Parathyroid adenoma (tissue), 2 donors: ENCODE results near the gene LHX1.

ENCODE experiments used
- H2AFZ ChIP-seq: fragments of 300-600 bp; sonication (generic); one replicate; pipeline ENCODE4 v1.7.0; 2017; ENCODE audit warnings: antibody characterized with exemption, mild to moderate bottlenecking
- H3K27ac ChIP-seq: fragments of 300-600 bp; sonication (generic); one replicate; pipeline ENCODE4 v1.7.0; 2017
- H3K27me3 ChIP-seq: fragments of 300-600 bp; sonication (generic); one replicate; pipeline ENCODE4 v1.7.0; 2017; ENCODE audit warnings: low read length; ENCODE audit not compliant: control insufficient read depth, insufficient read depth
- H3K36me3 ChIP-seq: fragments of 300-600 bp; sonication (generic); one replicate; pipeline ENCODE4 v1.7.0; 2017; ENCODE audit warnings: low read length; ENCODE audit not compliant: control insufficient read depth, insufficient read depth
- H3K4me1 ChIP-seq: fragments of 300-600 bp; sonication (generic); one replicate; pipeline ENCODE4 v1.7.0; 2017; ENCODE audit warnings: control low read depth
- H3K4me2 ChIP-seq: fragments of 300-600 bp; sonication (generic); one replicate; pipeline ENCODE4 v1.7.0; 2017; ENCODE audit warnings: low read length
- H3K4me3 ChIP-seq: fragments of 300-600 bp; sonication (generic); one replicate; pipeline ENCODE4 v1.7.0; 2017; ENCODE audit warnings: low read depth, low read length
- H3K79me2 ChIP-seq: fragments of 300-600 bp; sonication (generic); one replicate; pipeline ENCODE4 v1.7.0; 2017; ENCODE audit warnings: control low read depth
- H3K9ac ChIP-seq: fragments of 300-600 bp; sonication (generic); one replicate; pipeline ENCODE4 v1.7.0; 2017; ENCODE audit warnings: mild to moderate bottlenecking
- H3K9me3 ChIP-seq: fragments of 300-600 bp; sonication (generic); one replicate; pipeline ENCODE4 v1.7.0; 2017; ENCODE audit warnings: low read length; ENCODE audit not compliant: control insufficient read depth
- TF ChIP-seq, protein P1 (sequence below): fragments of 300-600 bp; sonication (generic); IDR thresholded peaks from one replicate; pipeline ENCODE4 v1.7.0; 2017; ENCODE audit warnings: antibody characterized with exemption, mild to moderate bottlenecking
- donor health status: primary hyperparathyroidism.

Gene LHX1

DNA sequence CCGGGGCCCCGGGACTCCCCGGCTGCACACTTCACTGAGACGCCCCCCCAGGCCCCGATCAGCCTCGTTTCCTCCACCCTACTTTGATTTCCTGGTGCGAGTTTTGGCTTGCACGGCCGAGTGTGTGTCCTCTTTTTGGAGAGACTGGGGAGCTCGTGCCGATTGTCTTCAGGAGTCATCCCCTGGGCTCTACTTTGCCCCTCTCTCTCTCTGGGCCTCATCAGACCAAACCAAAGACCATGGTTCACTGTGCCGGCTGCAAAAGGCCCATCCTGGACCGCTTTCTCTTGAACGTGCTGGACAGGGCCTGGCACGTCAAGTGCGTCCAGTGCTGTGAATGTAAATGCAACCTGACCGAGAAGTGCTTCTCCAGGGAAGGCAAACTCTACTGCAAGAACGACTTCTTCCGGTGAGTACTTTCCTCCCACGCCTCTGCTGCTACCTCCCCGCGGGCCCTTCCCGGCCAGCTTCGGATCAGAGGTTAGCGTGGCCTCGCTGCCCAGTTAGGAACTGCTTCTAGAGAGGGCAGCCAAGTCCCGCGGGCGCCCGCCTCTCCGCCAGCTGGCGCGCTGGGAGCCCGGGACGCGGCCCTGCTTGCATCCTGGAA, 787 bp downstream of the LHX1 start:
- Histone ChIP-seq H2AFZ (no peak overlapping the region), H3K9ac (no peak overlapping the region), H3K9me3 (no peaks in the 10 kb centered on the region), H3K4me1 (no peaks in the 10 kb centered on the region), H3K27me3 (peaks cover 58% of the 10 kb centered on the region), H3K36me3 (no peaks in the 10 kb centered on the region), H3K4me3 (no peak overlapping the region), H3K4me2 (no peak overlapping the region), H3K79me2 (no peaks in the 10 kb centered on the region), H3K27ac (no peak overlapping the region)
- TF ChIP-seq, protein P1, sequence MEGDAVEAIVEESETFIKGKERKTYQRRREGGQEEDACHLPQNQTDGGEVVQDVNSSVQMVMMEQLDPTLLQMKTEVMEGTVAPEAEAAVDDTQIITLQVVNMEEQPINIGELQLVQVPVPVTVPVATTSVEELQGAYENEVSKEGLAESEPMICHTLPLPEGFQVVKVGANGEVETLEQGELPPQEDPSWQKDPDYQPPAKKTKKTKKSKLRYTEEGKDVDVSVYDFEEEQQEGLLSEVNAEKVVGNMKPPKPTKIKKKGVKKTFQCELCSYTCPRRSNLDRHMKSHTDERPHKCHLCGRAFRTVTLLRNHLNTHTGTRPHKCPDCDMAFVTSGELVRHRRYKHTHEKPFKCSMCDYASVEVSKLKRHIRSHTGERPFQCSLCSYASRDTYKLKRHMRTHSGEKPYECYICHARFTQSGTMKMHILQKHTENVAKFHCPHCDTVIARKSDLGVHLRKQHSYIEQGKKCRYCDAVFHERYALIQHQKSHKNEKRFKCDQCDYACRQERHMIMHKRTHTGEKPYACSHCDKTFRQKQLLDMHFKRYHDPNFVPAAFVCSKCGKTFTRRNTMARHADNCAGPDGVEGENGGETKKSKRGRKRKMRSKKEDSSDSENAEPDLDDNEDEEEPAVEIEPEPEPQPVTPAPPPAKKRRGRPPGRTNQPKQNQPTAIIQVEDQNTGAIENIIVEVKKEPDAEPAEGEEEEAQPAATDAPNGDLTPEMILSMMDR = no peak

DNA sequence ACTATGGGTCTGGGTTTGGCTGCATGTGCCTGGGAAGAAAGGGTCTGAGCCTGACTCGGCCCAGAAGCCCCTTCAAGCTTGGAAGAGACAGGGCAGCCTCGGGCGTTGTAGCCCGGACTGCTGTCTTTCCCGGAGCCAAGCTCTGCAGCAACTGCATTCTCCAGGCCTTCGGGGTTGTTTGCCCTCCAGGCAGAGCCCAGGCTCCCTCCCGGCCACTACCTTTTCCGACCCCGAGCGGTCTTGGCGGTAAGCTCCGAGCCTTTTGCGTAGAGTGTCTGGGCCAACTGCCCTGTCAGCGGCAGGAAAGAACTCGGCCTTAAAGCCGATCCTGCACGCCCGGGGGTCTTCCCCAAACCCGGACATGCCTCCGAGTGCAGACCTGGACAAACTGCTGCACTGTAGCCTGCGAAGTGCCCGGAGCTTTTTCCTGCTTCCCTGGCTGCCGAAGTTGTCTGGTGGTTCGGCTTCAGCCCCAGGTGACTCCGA, 1.3 kb downstream of the LHX1 start:
- no peaks in the 10 kb centered on the region for H3K36me3 ChIP-seq
- no peak overlapping the region for H3K27ac ChIP-seq
- H3K4me2 ChIP-seq = no peak overlapping the region
- TF ChIP-seq, protein P1 = no peak
- no peaks in the 10 kb centered on the region for H3K9me3 ChIP-seq
- no peak overlapping the region for H2AFZ ChIP-seq
- H3K27me3 ChIP-seq = peaks cover 54% of the 10 kb centered on the region
- no peaks in the 10 kb centered on the region for H3K4me1 ChIP-seq
- no peak overlapping the region for H3K9ac ChIP-seq
- H3K4me3 ChIP-seq = no peak overlapping the region
- H3K79me2 ChIP-seq = no peaks in the 10 kb centered on the region

DNA sequence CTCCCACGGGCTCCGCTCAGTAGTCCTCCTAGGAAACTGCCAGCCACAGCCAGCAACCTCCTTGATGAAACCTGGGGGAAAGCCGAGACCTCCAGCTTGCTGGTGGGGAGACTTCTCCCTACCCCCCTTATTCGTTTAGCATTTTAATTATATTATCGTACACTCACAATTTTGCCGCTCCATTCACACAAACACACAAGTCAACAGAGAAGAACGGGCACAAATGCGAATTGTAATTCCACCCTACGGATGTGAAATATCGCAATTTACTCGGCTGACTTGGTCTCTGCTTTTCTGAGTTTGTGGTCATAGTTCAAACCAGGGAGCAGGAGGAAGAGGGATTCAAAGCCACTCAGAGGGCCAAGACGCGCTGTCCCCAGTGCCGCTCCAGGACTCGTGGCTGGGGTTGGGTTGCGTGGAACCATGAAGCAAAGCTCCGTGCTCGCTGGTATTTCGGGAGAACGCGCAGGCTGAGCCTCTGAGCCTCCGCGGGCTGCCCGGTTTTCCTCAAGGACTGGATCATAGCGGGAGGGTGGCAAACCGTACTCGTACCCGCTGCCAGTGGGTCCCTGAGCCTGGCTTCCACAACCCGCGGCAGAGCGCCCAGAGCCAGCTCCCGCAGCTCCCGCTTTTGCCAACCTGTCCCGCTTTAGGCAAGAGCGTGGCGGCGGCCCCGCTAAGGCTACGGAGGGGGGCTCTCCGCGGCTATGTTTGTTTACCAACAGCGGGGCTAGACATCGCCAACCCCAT, 2.0 kb downstream of the LHX1 start:
- TF ChIP-seq, protein P1 = no peak
- Histone ChIP-seq H2AFZ (no peak overlapping the region), H3K27me3 (peaks cover 50% of the 10 kb centered on the region), H3K4me1 (no peaks in the 10 kb centered on the region), H3K4me3 (no peak overlapping the region), H3K4me2 (no peak overlapping the region), H3K36me3 (no peaks in the 10 kb centered on the region), H3K27ac (no peak overlapping the region), H3K79me2 (no peaks in the 10 kb centered on the region), H3K9me3 (no peaks in the 10 kb centered on the region), H3K9ac (no peak overlapping the region)

DNA sequence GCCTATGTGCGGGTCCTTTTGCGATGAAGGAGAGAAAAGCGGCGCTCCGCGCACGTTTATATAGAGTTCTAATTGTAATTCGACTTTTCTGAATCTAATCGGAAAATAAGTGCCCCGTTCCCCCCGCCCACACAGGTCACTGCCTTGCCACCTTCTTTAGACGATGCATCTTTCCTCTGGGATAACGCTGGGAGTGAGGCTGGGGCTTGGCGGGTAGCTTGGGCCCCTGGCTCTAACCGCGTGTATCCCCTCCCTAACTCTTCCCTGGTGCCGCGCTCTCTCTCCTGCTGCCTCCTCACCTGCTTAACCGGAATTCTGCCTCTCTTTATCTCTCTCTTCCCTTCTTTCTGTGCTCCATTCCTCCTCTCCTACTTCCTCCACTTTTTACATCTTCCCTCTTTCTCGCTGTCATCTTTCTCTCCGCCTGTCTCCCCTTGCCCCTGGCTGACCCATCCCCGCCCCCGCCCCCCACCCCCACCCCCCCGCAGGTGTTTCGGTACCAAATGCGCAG, 2.6 kb downstream of the LHX1 start:
- no peaks in the 10 kb centered on the region for H3K79me2 ChIP-seq
- no peak overlapping the region for H2AFZ ChIP-seq
- H3K27ac ChIP-seq = no peak overlapping the region
- no peaks in the 10 kb centered on the region for H3K4me1 ChIP-seq
- H3K9ac ChIP-seq = no peak overlapping the region
- H3K36me3 ChIP-seq = no peaks in the 10 kb centered on the region
- no peak overlapping the region for H3K4me2 ChIP-seq
- TF ChIP-seq, protein P1 = no peak
- H3K27me3 ChIP-seq = peaks cover 44% of the 10 kb centered on the region
- H3K9me3 ChIP-seq = no peaks in the 10 kb centered on the region
- H3K4me3 ChIP-seq = no peak overlapping the region
